Measurements from ENCODE around the gene TSLP.

DNA sequence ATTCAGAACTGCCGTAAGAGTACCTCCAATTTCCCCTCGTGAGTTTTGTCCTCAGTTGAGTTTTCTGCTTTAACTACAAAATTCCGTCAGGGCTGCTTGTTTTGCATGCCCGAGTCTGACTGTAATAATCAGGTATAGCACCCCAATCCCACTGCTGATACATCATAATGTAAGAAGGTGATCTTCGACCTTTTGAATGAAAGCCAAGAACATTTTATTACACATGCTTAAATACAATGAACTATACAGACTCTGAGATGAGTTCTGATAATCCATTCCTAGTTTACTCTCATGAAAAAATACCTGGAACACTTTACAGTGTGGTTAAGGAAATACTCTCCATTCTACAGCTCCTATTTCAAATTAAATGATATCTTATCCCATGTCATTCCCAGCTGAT is 49.2 kb upstream of the TSLP start:
- TF ChIP-seq, protein P1, sequence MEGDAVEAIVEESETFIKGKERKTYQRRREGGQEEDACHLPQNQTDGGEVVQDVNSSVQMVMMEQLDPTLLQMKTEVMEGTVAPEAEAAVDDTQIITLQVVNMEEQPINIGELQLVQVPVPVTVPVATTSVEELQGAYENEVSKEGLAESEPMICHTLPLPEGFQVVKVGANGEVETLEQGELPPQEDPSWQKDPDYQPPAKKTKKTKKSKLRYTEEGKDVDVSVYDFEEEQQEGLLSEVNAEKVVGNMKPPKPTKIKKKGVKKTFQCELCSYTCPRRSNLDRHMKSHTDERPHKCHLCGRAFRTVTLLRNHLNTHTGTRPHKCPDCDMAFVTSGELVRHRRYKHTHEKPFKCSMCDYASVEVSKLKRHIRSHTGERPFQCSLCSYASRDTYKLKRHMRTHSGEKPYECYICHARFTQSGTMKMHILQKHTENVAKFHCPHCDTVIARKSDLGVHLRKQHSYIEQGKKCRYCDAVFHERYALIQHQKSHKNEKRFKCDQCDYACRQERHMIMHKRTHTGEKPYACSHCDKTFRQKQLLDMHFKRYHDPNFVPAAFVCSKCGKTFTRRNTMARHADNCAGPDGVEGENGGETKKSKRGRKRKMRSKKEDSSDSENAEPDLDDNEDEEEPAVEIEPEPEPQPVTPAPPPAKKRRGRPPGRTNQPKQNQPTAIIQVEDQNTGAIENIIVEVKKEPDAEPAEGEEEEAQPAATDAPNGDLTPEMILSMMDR (conservative IDR thresholded peaks at IDR 0.05; ENCODE audit: low read length), result no peak
- no peak for TF ChIP-seq EZH2phosphoT487 (IDR thresholded peaks at IDR 0.05; ENCODE audit: borderline replicate concordance, low read depth, low read length)

Data from OCI-LY7 (cell line).